Endothelial cell of umbilical vein (primary cell): Measurements from ENCODE around the gene KDR.

Experiments
- GATA2 ChIP-seq: IDR thresholded peaks from 2 replicates; pipeline ENCODE4 v1.7.0; 2011; ENCODE audit warnings: low read depth, mild to moderate bottlenecking, moderate library complexity, mixed read lengths, low read length; ENCODE audit not compliant: insufficient read length, insufficient read depth
- MAX ChIP-seq: IDR thresholded peaks from 2 replicates; pipeline ENCODE4 v1.6.1; 2011; ENCODE audit not compliant: insufficient read depth, insufficient read length
- POLR2AphosphoS5 ChIP-seq: IDR thresholded peaks from 2 replicates; pipeline ENCODE4 v1.6.1; 2012; ENCODE audit warnings: low read depth, mild to moderate bottlenecking, control low read depth, low read length, moderate library complexity; ENCODE audit not compliant: insufficient read depth
- TF ChIP-seq, protein P1 (sequence below), 2 donors: IDR thresholded peaks; 1 replicate in 1 of 2; 2 replicates in 1 of 2; pipeline ENCODE4 v1.5.1; 2011; ENCODE audit warnings: low read length in 2 of 2, mild to moderate bottlenecking in 2 of 2, moderate library complexity in 2 of 2, control low read depth in 1 of 2, inconsistent platforms in 1 of 2, low read depth in 1 of 2; ENCODE audit not compliant: insufficient read depth in 1 of 2; ENCODE audit errors: extremely low read depth in 1 of 2

GRCh38 chr4:55118397-55118796, 7.0 kb downstream of the KDR start:
- no peak for TF ChIP-seq MAX
- no peak for TF ChIP-seq POLR2AphosphoS5
- no peak for TF ChIP-seq GATA2
- TF ChIP-seq, protein P1, sequence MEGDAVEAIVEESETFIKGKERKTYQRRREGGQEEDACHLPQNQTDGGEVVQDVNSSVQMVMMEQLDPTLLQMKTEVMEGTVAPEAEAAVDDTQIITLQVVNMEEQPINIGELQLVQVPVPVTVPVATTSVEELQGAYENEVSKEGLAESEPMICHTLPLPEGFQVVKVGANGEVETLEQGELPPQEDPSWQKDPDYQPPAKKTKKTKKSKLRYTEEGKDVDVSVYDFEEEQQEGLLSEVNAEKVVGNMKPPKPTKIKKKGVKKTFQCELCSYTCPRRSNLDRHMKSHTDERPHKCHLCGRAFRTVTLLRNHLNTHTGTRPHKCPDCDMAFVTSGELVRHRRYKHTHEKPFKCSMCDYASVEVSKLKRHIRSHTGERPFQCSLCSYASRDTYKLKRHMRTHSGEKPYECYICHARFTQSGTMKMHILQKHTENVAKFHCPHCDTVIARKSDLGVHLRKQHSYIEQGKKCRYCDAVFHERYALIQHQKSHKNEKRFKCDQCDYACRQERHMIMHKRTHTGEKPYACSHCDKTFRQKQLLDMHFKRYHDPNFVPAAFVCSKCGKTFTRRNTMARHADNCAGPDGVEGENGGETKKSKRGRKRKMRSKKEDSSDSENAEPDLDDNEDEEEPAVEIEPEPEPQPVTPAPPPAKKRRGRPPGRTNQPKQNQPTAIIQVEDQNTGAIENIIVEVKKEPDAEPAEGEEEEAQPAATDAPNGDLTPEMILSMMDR (IDR thresholded peaks at IDR 0.05; ENCODE audit: extremely low read depth in 1 of 2, insufficient read depth in 1 of 2, low read depth in 1 of 2, low read length in 2 of 2): no peak
